Epithelial cell of prostate (primary cell): ENCODE results near the gene TMX1.
A peak's percentile ranks its signal among the peaks of the same experiment; 100 is the strongest.
"Not testable (repeated sequence)": the region's sequence is repeated elsewhere in the genome, so short reads cannot be mapped to it uniquely, and the experiment has no call there.

Experiments
- DNase-seq: peaks from one replicate; pipeline ENCODE4 v3.0.0-alpha.2; 2011; ENCODE audit warnings: low read depth, low spot score
- H3K27ac ChIP-seq: fragments of 450-650 bp; 2 replicates; pipeline ENCODE4 v1.5.1; 2017; ENCODE audit warnings: mild to moderate bottlenecking

Gene TMX1, protein sequence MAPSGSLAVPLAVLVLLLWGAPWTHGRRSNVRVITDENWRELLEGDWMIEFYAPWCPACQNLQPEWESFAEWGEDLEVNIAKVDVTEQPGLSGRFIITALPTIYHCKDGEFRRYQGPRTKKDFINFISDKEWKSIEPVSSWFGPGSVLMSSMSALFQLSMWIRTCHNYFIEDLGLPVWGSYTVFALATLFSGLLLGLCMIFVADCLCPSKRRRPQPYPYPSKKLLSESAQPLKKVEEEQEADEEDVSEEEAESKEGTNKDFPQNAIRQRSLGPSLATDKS

DNA sequence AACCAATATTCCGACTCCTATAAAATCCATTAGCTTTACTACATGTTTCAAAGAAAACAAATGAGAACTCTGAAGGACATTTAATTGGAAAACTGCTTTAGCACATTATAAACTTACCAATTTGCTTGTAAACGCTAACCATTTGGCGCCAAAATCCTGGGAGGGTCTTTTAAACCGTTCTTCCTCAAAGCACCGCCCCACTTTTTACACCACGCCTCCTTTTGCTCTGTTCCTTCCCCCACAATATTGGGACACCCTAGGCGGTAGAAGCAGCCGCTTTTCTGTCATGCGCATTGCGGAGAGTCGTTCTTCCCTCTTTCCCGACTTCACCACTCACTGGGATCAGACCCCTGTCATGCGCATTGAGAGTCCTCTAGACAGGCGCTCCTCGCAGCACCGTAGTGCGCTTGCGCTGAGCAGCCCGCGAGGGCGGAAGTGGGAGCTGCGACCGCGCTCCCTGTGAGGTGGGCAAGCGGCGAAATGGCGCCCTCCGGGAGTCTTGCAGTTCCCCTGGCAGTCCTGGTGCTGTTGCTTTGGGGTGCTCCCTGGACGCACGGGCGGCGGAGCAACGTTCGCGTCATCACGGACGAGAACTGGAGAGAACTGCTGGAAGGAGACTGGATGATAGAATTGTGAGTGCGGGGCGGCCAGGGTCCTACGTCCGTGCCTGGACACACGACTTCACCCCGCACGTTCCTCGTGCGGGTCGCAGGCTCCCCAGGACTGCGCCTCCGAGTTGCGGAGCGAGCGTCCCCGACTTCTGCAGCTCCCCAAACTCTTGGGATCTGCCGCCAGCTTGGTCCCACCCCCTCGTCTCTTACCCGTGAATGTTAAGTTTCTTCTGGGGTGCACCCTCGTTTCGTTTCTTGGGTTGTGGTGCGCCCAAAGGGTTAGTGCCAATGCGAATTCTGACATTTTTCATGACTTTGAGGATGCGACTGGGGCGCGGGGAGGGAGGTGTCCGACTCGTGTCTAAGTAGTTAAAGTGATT is at the start of gene TMX1:
Gene TMX1 (plus strand): TSS at position 435 of the 991 bp plus-strand sequence. CDS start 46 bp downstream, at position 481.
- peak within 1 kb of the TSS; percentile 34 for H3K27ac ChIP-seq
- DNase-seq, result peak; percentile 84

DNA sequence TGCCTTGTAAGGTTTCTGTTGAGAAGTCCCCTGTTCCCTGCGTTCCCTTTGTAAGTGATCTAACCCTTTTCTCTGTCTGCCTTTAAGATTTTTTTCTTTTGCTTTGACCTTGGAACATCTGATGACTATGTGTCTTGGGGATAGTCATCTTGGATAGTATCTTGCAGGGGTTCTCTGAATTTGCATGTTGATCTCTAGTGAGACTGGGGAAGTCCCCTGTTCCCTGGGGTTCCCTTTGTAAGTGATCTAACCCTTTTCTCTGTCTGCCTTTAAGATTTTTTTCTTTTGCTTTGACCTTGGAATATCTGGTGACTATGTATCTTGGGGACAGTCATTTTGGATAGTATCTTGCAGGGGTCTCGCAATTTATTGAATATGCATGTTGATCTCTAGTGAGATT is 38.2 kb upstream of the TMX1 start:
- no peak for DNase-seq

DNA sequence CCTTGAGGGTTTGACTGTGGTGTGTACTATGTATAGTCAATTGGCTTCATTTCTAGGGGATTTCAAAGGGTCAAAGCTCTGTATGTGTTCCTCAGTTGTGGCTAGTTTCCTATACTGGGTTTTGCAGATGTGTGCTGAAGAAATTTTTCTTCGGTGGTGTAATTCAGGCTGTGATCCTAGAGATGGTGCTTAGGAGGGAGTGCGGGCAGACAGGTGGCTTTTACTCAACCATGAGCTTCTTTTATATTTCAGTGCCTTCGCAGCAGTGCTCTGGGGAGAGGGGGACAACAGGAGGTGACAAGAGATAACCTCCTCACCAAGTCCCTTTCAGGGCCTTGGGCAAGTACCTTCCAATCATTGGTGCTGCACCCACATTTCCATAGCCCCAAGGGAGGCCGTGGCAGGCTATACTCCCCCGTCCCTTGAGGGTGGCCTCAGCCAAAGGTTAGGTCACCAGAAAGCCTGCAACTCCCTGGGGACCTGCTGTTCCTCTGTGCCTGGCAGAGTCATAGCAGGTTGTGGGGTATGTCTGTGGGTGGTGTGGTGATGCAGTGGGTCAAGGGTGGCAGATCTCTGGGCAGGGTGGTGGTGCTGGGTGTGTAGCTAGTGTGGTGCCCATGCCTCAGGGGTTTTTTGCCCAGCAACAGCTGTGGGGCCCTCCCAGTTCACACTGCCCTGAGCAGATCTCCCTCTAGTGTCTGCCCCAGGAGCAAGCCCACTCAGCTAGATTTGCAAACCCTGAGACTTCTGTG is 37.0 kb upstream of the TMX1 start:
- DNase-seq, result no peak
- no peak overlapping the region for H3K27ac ChIP-seq

More for the DNA sequence above, 38.2 kb upstream of the TMX1 start:
- H3K27ac ChIP-seq, result no peak overlapping the region

DNA sequence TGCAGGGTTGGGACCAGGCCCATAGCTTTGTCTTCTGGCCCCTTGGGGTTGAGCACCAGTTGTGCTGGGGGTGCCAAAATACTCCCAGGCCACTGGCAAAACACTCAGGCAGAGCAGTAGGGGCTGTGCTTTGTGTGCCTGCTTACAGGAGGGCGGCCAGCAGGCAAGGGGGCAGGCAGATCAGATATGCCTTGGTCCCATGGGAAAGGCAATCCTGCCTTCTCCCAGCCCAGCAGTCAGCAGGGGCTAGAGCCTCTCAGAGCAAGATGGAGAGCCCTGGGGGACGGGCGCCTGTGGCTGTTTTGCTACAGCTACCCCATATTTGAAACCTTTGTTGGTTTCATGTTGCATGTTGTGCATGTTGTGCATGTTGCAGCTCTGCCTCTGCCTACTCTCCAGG is 36.2 kb upstream of the TMX1 start:
- no peak for DNase-seq
- H3K27ac ChIP-seq, result no peak overlapping the region

DNA sequence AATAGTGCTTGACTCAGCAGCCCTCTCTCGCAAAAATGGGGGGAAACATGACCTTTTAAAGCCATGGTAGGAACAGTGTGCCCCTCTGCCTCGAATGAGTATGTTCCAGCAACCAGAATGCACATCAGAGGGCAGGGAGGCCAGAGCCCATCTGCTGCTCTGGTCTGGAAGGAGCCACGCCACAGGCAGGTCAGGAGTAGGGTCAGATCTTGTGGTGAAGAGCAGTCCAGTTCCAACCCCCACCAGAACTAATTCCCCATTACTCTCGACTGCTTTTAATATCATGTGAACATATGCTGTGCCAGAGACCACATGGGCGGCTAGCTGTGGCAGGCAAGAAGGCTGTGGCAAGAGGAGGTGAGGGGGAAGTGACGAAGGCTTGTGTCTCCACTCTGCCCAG is 34.6 kb upstream of the TMX1 start:
- no peak overlapping the region for H3K27ac ChIP-seq
- DNase-seq, result no peak

DNA sequence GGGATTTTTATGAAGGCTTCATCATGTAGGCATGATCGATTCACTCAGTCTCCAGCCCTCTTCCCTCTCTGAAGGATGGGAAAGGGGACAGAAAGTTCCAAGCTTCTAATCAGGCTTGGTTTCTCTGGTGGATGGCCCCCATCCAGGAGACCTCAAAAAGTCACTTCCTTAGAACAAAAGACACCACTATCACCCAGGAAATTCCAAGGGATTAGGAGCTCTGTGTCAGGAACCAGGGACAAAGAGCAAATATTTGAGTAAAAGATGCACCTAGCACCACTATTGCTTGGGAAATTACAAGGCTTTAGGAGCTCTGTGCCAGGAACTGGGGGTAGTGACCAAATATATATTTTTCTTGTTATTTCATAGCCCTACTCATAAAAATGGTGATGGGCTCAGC is 33.6 kb upstream of the TMX1 start:
- H3K27ac ChIP-seq, result no peak overlapping the region
- DNase-seq, result no peak

DNA sequence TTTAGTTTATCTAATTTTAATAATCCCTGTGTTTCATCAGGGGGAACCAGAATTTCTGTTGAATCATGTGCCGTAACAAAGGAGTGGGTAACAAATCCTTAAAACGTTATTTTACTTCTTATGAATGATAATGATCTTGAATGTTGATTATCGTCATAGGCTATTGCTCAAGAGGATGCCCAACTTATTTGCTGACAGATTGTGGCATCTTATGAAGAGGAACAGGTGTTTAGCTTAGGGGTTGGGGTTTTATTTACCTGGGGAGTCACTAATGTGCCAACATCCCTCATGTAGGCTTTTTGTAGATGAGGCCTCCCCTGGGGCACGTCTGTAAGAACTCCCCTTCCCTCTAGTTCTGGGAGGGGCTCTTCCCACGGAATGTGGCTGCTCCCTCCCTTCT is 32.4 kb upstream of the TMX1 start:
- no peak overlapping the region for H3K27ac ChIP-seq
- DNase-seq, result no peak

DNA sequence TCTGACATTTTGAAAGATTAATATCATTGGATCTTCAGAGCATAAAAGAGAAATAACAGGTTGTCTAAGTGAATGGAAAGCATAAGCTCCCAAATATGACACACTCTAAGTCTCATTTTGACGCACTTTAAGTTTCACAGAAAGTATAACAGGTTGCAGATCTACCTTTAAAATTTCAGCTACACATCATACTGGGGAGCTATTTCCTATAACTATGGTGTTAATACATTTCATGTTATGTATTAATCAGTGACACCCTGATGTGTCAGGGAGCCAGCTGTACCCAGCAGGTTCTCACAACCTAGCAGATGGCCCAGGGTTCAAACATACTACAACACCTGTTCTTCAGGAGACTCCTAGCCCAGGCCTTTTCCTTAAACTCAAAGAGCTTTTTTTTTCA is 31.1 kb upstream of the TMX1 start:
- DNase-seq, result no peak
- H3K27ac ChIP-seq, result no peak overlapping the region

DNA sequence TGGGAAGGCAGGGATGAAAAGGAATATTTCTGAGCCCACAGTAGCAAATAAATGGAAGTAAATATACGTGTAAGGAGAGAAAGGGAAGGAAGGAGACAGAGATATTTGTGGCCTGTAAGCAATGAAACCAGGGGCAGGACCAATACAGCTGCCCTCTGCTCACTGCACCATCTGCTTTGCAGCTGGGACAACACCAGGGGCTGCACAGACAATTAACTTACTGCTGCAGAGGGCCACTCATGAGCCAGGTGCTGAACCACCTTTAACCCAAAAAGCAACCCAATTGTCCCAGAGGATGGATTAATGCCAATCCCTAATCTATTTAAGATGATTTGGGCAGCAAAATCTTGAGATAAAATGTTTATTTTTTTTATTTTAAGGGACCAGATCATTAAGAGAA is 30.6 kb upstream of the TMX1 start:
- no peak for DNase-seq
- no peak overlapping the region for H3K27ac ChIP-seq

DNA sequence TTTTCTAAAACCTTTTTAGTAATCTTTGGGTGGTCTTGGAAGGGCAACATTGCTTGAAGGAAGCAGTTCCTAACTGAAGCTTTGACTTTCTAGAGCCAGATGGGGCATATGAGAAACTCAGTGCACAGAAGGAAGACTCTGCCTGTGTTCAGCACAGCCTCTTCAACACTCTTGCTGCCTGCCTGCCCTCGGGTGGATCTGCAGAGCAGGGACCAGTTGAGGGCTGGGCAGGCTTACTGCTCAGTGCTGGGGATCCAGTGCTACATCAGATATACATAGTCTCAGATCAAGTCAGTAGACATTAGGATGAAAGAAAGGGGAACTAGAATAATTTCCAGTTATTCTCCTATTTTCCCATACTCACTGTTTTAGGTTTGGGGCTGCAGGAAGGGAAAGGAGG is 29.5 kb upstream of the TMX1 start:
- DNase-seq, result no peak
- no peak overlapping the region for H3K27ac ChIP-seq

DNA sequence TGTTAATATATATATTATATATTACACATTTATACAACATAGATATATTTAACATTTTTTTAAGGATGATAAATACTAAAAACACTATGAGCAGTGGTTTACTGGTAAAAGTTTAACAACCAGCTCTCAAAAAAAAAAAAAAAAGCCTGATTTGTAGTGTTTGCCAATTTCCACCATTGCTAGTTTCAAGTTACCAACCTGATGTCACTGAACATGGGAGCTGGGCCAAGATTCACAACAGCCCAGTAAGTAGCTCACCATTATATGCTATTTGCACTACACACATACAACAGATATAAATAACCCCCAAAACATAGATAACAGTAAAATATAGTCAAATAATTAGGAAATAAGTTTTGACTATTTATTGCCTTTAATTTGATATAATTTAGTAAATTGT is 28.9 kb upstream of the TMX1 start:
- no peak overlapping the region for H3K27ac ChIP-seq
- DNase-seq, result no peak

DNA sequence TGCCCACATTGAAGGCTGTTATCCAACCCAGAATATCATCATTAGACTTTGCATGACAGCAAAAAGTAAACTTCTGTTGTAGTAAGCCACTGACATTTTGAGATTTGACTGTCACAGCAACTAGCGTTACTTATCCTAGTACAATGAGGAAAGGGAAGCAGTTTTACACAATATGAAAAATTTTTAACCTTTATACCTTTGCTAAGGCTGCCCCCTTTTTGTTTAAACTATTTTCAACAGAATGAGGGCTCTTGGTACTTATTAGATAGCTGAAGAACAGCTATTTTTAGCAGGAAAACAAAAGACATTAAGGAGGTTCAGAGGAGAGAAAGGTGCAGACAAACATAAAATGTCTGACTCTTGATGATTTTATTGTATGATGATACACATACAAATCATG is 23.4 kb upstream of the TMX1 start:
- no peak for DNase-seq
- H3K27ac ChIP-seq, result no peak overlapping the region

DNA sequence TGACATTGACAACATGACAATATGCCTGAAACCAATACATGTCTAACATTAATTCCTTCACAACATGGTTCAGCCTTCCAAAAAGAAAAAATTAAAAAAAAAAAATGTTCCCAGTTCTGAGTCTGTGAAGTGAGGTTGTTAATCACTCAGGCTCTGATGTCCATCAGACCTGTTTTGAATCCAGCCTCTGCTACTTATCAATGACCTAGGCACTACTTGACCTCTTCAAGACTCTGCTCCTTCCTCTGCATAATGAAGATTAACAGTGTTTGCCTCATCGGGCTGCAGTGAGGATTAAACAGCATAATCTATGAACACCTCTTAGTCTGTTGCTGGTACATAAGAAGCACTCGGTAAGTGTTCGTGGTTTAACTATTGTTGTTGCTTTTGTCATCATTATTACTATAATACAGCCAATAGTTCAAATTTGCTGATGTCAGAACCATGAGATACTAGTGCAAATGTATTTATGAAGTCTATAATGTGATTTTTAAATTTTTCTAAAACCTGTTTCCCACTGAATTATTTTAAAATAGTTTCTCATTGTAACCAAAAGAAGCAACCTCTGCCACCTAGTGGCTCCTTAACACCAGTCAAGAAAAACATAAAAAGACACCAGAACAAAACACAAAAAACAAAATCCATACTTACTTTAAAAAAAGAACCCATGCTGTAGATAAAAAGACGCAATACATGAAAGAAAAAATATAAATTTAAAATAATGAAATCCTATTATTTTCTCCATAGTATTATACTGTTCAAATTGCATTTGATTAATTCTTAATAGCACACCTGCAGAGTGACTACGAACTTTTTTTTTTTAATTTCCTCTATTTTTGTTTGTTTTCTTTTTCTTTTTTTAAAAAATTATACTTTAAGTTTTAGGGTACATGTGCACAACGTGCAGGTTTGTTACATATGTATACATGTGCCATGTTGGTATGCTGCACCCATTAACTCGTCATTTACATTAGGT is 20.3 kb upstream of the TMX1 start:
- no peak overlapping the region for H3K27ac ChIP-seq
- DNase-seq, result no peak

DNA sequence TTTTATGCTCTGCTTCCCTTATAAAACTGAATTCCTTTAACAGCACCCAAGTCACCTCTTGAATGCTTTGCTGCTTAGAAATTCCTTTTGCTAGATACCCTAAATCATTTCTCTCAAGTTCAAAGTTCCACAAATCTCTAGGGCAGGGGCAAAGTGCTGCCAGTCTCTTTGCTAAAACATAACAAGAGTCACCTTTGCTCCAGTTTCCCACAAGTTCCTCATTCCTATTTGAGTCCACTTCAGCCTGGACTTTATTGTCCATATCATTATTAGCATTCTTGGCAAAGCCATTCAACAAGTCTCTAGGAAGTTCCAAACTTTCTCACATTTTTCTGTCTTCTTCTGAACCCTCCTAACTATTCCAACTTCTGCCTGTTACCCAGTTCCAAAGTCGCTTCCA is 16.6 kb upstream of the TMX1 start:
- not testable (repeated sequence) for DNase-seq, H3K27ac ChIP-seq

DNA sequence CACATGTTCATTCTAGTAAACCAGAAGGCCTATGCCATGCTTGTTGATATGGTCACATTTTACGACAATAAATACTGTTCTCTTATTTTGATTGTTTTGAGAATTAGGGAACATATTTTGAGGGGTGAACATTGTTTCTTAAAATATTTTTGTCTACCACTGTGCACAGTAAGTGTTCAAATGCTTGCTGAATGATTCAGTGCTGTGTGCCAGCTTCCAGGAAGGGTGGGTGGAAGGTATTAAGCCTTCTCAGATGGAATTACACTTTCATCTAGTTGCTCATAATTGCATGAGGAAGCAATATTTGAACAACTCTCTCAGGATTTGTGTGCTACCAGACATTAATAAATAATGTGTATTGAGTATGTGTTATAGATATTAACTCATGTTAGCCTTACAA is 15.5 kb upstream of the TMX1 start:
- H3K27ac ChIP-seq, result peak overlapping the region; percentile 12
- DNase-seq, result no peak

DNA sequence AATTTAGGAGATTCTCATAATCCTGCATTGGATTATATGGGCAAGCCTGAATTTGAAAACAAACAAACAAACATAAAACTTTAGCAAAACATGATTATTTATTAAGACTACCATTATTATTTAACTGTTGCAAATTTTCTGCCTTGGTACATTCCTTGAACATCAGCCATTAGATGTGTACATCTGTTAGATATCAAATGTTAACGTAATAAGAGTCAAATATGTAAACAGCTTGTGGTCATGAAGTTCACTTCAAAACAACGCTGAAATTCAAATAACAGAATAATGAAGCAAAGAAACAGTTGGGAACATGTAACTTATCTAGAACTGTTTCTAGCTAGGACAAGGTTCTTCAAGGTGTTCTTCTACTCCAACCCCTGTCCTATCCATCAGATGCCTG is 14.3 kb upstream of the TMX1 start:
- DNase-seq, result no peak
- H3K27ac ChIP-seq, result no peak overlapping the region

DNA sequence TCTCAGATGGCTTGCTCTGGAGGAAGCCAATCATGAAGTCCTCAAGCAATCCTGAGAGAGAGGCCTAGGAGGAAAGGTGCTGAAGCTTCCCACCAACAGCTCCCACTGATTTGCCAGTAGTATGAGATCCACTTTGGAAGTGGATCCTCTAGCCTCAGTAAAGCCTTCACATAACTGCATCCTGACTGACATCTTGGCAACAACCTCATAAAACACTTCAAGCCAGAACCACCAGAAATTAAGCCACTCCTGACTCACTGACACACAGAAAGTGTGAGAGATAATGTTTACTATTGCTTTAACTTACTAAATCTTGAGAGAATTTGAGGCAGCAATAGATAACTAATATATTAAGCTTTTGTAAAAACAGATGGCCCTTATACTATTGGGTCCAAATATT is 11.7 kb upstream of the TMX1 start:
- no peak for DNase-seq
- no peak overlapping the region for H3K27ac ChIP-seq

DNA sequence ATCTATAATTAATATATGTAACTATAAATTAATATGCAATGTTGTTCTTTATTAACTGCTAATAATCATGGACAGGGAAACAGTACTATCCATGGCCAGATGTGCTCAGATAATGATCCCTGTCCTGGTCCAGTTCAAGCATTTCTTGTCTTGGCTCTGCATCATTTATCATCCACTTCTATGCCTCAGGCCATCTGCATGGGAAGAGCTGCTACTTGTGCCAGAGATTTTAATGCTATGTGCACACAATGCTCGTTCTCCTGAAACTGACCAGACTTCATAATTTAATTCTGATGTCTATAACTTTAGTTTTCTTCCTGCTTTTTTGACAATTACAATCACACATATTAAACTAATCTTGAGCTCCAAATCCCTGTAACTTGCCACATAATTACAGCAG is 11.2 kb upstream of the TMX1 start:
- no peak for DNase-seq
- no peak overlapping the region for H3K27ac ChIP-seq

DNA sequence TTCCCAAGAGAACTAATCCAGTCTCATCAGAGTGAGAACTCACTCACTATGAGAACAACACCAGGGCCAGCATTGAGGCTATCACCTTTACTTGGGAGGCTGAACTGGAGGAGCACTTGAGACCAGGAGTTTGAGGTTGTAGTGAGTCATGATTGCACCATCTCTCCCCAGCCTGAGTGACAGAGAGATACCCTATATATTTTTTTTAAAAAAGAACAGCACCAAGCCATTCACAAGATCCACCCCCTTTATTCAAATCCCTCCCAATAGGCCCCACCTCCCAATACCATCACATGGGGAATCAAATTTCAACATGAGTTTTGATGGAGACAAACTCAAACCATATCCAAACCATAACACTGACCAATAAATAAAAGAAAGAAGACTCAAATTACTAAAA is 3.7 kb upstream of the TMX1 start:
- DNase-seq, result peak; percentile 10
- H3K27ac ChIP-seq, result no peak overlapping the region
